H1 (cell line): ENCODE results near the gene NRXN2. TPM values are rescaled to one million over a fixed set of nuclear protein-coding genes. Genes with fewer than 3 reads are reported as not detected.

ENCODE experiments used
- CHD7 ChIP-seq: fragments of 300-600 bp; sonication (generic); IDR thresholded peaks from 2 replicates; pipeline ENCODE4 v1.7.1; 2012; ENCODE audit warnings: low read length, moderate library complexity, mild to moderate bottlenecking, inconsistent platforms; ENCODE audit not compliant: insufficient replicate concordance
- EP300 ChIP-seq, 2 experiments: IDR thresholded peaks; 1 replicate in 1 of 2; 2 replicates in 1 of 2; pipeline ENCODE4 v1.6.1; 2011 to 2012; ENCODE audit warnings: low read depth in 2 of 2, low read length in 2 of 2, mild to moderate bottlenecking in 2 of 2, borderline replicate concordance in 1 of 2, inconsistent platforms in 1 of 2, moderate library complexity in 1 of 2
- SP2 ChIP-seq: IDR thresholded peaks from 2 replicates; pipeline ENCODE4 v1.6.1; 2012; ENCODE audit warnings: mild to moderate bottlenecking, low read length, inconsistent platforms
- polyA plus RNA-seq, 7 experiments: library from polyadenylated mRNA; depleted of rRNA in 3 of 7; stranded (reverse) in 5 of 7; unstranded in 2 of 7; fragments of >200 nt in 5 of 7; fragments of 200-250 nt in 2 of 7; gene quantifications; 1 replicate in 5 of 7; 2 replicates in 1 of 7; 4 replicates in 1 of 7; pipeline versions ENCODE4 v1.2.1 to v1.2.3, GENCODE V29; 2011 to 2013; ENCODE audit warnings: missing spikeins in 2 of 7, mixed read lengths in 2 of 7
- total RNA-seq: library from RNA; stranded (reverse); fragmentation: NEBNext Ultra II Directional; extraction: Animal tissue kit (Norgen Biotek cat#: 25700); gene quantifications from 2 replicates; pipeline ENCODE4 v1.2.1, GENCODE V29; 2021

Gene NRXN2
- total and polyA plus RNA-seq, 2 of the 8 experiments (the other 6 are each of a cell fraction or from before 2014, with no cell fraction given) = 1.3 to 11.5 TPM

- TF ChIP-seq CHD7 = no peak
- TF ChIP-seq SP2 = no peak
- TF ChIP-seq EP300 (IDR thresholded peaks at IDR 0.05; ENCODE audit: borderline replicate concordance in 1 of 2, low read depth in 2 of 2, low read length in 2 of 2) = no peak
Measured at GRCh38 chr11:64558065-64558745, 164.8 kb downstream of the NRXN2 start (continued).
